Limb (tissue), 2 donors: ENCODE measurements around the gene NUMA1.
A peak's percentile ranks its signal among the peaks of the same experiment; 100 is the strongest.

ENCODE experiments used
- DNase-seq, 2 donors: peaks; one replicate each; pipeline ENCODE4 v3.0.0-alpha.2; 2016; ENCODE audit errors: extremely low spot score in 2 of 2

Gene NUMA1, protein sequence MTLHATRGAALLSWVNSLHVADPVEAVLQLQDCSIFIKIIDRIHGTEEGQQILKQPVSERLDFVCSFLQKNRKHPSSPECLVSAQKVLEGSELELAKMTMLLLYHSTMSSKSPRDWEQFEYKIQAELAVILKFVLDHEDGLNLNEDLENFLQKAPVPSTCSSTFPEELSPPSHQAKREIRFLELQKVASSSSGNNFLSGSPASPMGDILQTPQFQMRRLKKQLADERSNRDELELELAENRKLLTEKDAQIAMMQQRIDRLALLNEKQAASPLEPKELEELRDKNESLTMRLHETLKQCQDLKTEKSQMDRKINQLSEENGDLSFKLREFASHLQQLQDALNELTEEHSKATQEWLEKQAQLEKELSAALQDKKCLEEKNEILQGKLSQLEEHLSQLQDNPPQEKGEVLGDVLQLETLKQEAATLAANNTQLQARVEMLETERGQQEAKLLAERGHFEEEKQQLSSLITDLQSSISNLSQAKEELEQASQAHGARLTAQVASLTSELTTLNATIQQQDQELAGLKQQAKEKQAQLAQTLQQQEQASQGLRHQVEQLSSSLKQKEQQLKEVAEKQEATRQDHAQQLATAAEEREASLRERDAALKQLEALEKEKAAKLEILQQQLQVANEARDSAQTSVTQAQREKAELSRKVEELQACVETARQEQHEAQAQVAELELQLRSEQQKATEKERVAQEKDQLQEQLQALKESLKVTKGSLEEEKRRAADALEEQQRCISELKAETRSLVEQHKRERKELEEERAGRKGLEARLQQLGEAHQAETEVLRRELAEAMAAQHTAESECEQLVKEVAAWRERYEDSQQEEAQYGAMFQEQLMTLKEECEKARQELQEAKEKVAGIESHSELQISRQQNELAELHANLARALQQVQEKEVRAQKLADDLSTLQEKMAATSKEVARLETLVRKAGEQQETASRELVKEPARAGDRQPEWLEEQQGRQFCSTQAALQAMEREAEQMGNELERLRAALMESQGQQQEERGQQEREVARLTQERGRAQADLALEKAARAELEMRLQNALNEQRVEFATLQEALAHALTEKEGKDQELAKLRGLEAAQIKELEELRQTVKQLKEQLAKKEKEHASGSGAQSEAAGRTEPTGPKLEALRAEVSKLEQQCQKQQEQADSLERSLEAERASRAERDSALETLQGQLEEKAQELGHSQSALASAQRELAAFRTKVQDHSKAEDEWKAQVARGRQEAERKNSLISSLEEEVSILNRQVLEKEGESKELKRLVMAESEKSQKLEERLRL (N-terminal part only)

GRCh38 chr11:72080326-72081183 lies at the start of gene NUMA1, which contains the start of gene LRRC51:
Gene NUMA1 (minus strand): TSS chr11:72080542. CDS start chr11:72035943, 44,599 bp downstream.
Gene LRRC51 (plus strand): TSS chr11:72080850. CDS start chr11:72089084, 8,234 bp downstream.
- peak; percentile 99 to 100 for DNase-seq

DNA sequence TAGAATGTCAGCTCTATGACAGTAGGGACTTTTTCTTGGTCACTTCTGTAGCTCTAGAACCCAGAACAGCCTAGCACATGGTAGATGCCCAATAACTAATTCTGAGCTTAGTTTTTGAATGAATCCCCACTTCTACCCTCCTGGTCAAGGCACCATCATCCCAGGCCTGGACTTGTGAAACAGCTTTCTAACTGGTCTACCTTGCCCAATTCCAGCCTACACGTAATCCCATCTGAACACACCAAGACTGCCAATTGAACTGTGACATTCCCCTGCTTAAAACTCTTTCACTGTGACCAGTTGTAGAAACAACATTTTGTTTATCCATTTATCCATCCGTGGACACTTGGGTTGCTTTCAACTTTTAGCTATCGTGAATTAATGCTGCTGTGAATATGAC lies 49.0 kb upstream of the NUMA1 start:
- no peak for DNase-seq

GRCh38 chr11:72127923-72128322 lies 47.6 kb upstream of the NUMA1 start:
- DNase-seq, result no peak

GRCh38 chr11:72125956-72126355 lies 45.6 kb upstream of the NUMA1 start:
- DNase-seq, result no peak

- DNase-seq, result no peak
Measured at GRCh38 chr11:72124046-72124445, 43.7 kb upstream of the NUMA1 start.

- DNase-seq, result no peak
Measured at GRCh38 chr11:72123117-72123653, 42.8 kb upstream of the NUMA1 start.

DNA sequence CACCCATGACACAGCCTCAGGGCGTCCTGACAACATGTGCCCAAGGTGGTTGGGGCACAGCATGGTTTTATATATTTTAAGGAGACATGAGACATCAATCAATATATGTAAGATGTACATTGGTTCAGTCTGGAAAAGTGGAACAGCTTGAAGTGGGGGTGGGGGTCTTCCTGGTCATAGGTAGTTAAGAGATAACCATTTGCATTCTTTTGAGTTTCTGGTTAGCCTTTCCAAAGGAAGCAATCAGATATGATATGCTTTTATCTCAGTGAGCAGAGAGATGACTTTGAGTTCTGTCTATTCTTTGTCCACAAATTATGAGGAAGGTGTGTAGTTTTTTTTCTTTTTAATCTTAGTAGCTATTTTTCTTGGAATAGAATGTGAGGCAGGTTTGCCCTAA lies 42.3 kb upstream of the NUMA1 start:
- DNase-seq, result no peak

GRCh38 chr11:72120930-72121329 lies 40.6 kb upstream of the NUMA1 start:
- DNase-seq, result no peak

- DNase-seq, result no peak
Measured at GRCh38 chr11:72119198-72119597, 38.9 kb upstream of the NUMA1 start.

DNA sequence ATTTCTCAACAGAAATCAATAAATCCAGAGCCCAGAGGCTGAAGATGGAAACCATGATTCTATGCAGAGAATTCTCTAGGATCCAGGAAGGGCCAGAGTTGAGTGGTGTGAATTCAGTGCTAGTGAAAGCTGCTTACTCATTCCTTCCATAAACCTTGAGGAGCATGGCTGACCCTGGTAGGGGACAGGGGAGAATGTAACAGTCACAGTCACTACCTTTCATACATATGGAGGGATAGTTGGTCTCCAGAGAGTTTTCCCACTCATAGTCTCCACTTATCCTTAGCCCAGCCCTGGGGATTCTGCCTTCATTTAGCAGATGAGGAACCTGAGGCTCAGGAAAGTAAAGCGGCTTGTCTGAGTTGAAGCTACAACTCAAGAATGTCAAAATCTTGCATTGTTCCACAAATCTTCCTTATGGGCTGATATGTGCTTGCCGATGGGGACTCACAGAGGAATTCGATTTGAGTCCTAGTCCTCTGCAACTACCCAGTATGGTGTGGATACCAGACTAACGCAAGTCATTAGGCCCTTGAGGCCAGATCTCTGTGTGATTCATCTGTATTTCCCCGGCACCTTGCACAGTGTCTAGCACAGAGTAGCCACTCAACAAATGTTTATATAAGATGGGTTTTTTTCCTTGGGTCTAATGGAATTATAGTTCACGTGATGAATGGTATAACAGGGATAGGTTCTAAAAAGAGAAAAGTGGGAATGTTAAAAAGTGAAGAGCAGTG lies 35.8 kb upstream of the NUMA1 start:
- no peak for DNase-seq

DNA sequence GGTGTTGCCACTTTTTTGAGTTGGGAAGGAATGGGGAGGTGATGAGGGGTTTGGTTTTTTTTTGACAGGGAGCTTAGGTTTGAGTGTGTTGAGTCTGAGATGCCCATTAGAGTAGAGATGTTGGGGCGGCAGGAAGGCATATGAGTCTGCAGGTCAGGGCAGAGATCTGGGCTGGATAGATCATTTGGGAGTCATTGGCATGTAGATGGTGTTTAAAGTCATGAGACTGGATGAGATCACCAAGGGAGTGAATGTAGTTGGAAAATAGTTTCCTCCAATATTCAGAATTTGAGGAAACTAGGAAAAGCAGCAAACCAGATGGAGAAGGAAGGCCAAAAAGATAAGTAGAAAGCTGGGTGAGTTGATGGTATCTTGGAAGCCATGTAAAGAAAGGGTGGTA lies 34.2 kb upstream of the NUMA1 start:
- DNase-seq, result no peak

- DNase-seq, result no peak
Measured at GRCh38 chr11:72112978-72113808, 32.9 kb upstream of the NUMA1 start.

DNA sequence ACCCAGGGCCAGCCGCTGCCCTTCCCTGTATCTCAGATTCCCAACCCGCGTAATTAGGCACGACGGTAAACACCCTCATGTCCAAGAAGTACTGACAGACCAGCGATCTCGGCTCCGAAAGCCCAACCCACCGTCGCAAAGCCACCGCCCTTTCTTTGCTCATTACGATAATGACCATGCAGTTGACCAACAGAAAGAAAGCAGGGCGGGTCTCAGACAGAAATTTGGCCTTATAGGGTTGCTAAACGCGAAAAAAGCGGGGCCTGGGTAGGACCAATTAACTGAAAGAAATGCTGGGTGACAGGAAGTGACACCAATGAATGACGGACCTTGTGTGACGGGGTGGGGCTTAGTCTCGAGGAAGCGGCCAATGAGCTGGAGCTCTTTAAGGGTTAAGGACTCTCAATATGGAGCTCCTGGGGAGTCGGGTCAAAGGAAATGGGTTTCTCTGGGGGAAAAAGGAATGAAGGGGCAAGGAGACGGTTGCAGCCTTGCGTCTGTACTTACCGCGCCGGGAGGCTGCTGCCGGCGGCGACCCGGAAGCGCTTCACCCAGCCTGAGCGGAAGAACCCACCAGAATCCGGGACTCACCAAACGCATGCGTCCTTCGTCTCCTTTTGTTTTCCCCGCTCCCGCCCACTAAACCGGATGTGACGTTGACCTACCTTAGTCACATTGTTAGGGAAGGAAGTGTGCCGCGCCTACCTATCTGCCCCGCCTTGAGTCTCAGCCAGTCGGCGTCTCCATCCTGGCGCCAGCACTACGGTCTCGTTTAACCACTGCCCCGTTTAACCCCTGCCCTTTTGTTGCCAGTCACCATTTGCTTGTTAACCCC lies 32.0 kb upstream of the NUMA1 start, which contains the start of gene ANAPC15:
ANAPC15 (minus strand) TSS at position 553 of the 835 bp plus-strand sequence. CDS start 1,419 bp downstream, outside the sequence.
- peak; percentile 98 to 99 for DNase-seq

- no peak for DNase-seq
Measured at GRCh38 chr11:72111300-72112142, 31.2 kb upstream of the NUMA1 start.

- no peak for DNase-seq
Measured at GRCh38 chr11:72105888-72106287, 25.5 kb upstream of the NUMA1 start, which contains the start of gene TOMT. Gene TOMT (plus strand): TSS chr11:72105924. CDS start chr11:72105952, 28 bp downstream.

- no peak for DNase-seq
Measured at GRCh38 chr11:72103754-72104167, 23.4 kb upstream of the NUMA1 start.
